Lower lobe of right lung (tissue), 2 donors: ENCODE measurements around the gene DYSF. TPM values are rescaled to one million over a fixed set of nuclear protein-coding genes. Genes with fewer than 3 reads are reported as not detected.

Source experiments
- ATAC-seq, 2 donors: fragments of 200-7000 bp; cut with Tn5 transposase; one replicate each; pipeline ENCODE4 v1.9.1; 2020 to 2022; ENCODE audit warnings: mild to moderate bottlenecking in 2 of 2, moderate library complexity in 2 of 2
- DNase-seq: peaks from one replicate; pipeline ENCODE4 v3.0.0-alpha.2; 2020
- H3K27ac ChIP-seq: fragments of 200-600 bp; one replicate; pipeline ENCODE4 v1.8.0; 2022
- H3K27me3 ChIP-seq: fragments of 200-600 bp; one replicate; pipeline ENCODE4 v1.8.0; 2022; ENCODE audit warnings: low read depth
- H3K36me3 ChIP-seq: fragments of 200-600 bp; one replicate; pipeline ENCODE4 v1.8.0; 2022; ENCODE audit warnings: mild to moderate bottlenecking
- H3K4me1 ChIP-seq: fragments of 200-600 bp; one replicate; pipeline ENCODE4 v1.8.0; 2022
- H3K4me3 ChIP-seq: fragments of 200-600 bp; one replicate; pipeline ENCODE4 v1.8.0; 2022; ENCODE audit warnings: mild to moderate bottlenecking
- H3K9me3 ChIP-seq: fragments of 200-600 bp; one replicate; pipeline ENCODE4 v1.8.0; 2022
- intact Hi-C: fragments of 100-400 bp; cut with DNase I; formaldehyde crosslinking; loops from one replicate; pipeline ENCODE4 v1.11.0; 2022
- total RNA-seq: library from RNA; stranded (reverse); fragmentation: NEBNext Ultra II Directional; extraction: Animal tissue kit (Norgen Biotek cat#: 25700); gene quantifications from one replicate; pipeline ENCODE4 v1.2.1, GENCODE V29; 2021
- TF ChIP-seq, protein P1 (sequence below): fragments of 200-600 bp; IDR thresholded peaks from one replicate; pipeline ENCODE4 v1.8.0; 2022; ENCODE audit warnings: antibody characterized with exemption, mild to moderate bottlenecking
- donor health status: DM: no; HTN: yes; CAD: no; lungs with severe emphysema.

DYSF gene
- total RNA-seq, 1 donor from 2014 or later = 41.2 TPM

- DNase-seq (no peak), ATAC-seq (no peak)
- intact Hi-C loops = loop anchor here (10.0 kb wide), 1 partner anchor 216 kb away; no protein-coding TSS in a partner anchor
- no peaks in the 10 kb centered on the region for H3K4me1 ChIP-seq
- H3K9me3 ChIP-seq = no peaks in the 10 kb centered on the region
- TF ChIP-seq, protein P1, sequence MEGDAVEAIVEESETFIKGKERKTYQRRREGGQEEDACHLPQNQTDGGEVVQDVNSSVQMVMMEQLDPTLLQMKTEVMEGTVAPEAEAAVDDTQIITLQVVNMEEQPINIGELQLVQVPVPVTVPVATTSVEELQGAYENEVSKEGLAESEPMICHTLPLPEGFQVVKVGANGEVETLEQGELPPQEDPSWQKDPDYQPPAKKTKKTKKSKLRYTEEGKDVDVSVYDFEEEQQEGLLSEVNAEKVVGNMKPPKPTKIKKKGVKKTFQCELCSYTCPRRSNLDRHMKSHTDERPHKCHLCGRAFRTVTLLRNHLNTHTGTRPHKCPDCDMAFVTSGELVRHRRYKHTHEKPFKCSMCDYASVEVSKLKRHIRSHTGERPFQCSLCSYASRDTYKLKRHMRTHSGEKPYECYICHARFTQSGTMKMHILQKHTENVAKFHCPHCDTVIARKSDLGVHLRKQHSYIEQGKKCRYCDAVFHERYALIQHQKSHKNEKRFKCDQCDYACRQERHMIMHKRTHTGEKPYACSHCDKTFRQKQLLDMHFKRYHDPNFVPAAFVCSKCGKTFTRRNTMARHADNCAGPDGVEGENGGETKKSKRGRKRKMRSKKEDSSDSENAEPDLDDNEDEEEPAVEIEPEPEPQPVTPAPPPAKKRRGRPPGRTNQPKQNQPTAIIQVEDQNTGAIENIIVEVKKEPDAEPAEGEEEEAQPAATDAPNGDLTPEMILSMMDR = no peak
- no peak overlapping the region for H3K4me3 ChIP-seq
- no peak overlapping the region for H3K27ac ChIP-seq
- H3K27me3 ChIP-seq = no peaks in the 10 kb centered on the region
- H3K36me3 ChIP-seq = peaks cover 5% of the 10 kb centered on the region
Measured at GRCh38 chr2:71510938-71511337, 57.6 kb downstream of the DYSF start.

GRCh38 chr2:71511776-71512175, 58.4 kb downstream of the DYSF start:
- ATAC-seq (no peak), DNase-seq (no peak)
- Histone ChIP-seq H3K27me3 (no peaks in the 10 kb centered on the region), H3K36me3 (peaks cover 12% of the 10 kb centered on the region), H3K4me1 (no peaks in the 10 kb centered on the region), H3K9me3 (no peaks in the 10 kb centered on the region), H3K4me3 (no peak overlapping the region), H3K27ac (no peak overlapping the region)
- intact Hi-C loops = loop anchor here (10.0 kb wide), 1 partner anchor 217 kb away; no protein-coding TSS in a partner anchor
- TF ChIP-seq, protein P1 = no peak

DNA sequence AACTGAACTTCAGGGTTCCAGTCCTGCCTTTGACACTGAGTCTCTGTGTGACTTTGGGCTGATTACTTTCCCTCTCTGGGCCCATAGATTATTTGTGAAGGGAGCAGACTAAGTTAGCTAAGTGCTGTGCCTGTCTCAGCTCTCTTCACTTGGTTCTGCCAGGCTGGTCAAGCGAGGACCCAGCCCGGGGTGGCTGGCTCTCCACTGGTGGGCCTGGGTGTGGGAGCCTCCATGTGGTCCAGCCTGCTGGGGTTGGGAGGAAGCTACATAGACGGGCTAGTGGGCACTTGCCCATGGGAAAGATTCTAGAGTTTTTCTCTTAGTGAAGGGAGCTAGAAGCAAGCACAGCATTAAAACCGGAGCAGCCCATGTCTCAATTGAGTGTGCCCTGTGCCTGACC, 59.0 kb downstream of the DYSF start:
- DNase-seq = no peak
- no peak for ATAC-seq
- peaks cover 12% of the 10 kb centered on the region for H3K36me3 ChIP-seq
- TF ChIP-seq, protein P1 = no peak
- no peaks in the 10 kb centered on the region for H3K9me3 ChIP-seq
- H3K27ac ChIP-seq = no peak overlapping the region
- no peaks in the 10 kb centered on the region for H3K27me3 ChIP-seq
- no peak overlapping the region for H3K4me3 ChIP-seq
- intact Hi-C loops = loop anchor here (10.0 kb wide), 1 partner anchor 218 kb away; no protein-coding TSS in a partner anchor
- H3K4me1 ChIP-seq = no peaks in the 10 kb centered on the region

- intact Hi-C loops = loop anchor here (10.0 kb wide), 1 partner anchor 218 kb away; no protein-coding TSS in a partner anchor
- DNase-seq = no peak
Measured at GRCh38 chr2:71513096-71513495, 59.7 kb downstream of the DYSF start.

GRCh38 chr2:71513721-71514120, 60.4 kb downstream of the DYSF start:
- ATAC-seq (no peak), DNase-seq (no peak)
- TF ChIP-seq, protein P1 = no peak
- no peak overlapping the region for H3K4me3 ChIP-seq
- H3K27ac ChIP-seq = no peak overlapping the region
- H3K9me3 ChIP-seq = no peaks in the 10 kb centered on the region
- no peaks in the 10 kb centered on the region for H3K4me1 ChIP-seq
- intact Hi-C loops = loop anchor here (10.0 kb wide), 1 partner anchor 219 kb away; no protein-coding TSS in a partner anchor
- peaks cover 12% of the 10 kb centered on the region for H3K36me3 ChIP-seq
- H3K27me3 ChIP-seq = no peaks in the 10 kb centered on the region

More at GRCh38 chr2:71513096-71513495, 59.7 kb downstream of the DYSF start:
- H3K27ac ChIP-seq = no peak overlapping the region
- ATAC-seq = no peak
- TF ChIP-seq, protein P1 = no peak
- no peaks in the 10 kb centered on the region for H3K9me3 ChIP-seq
- peaks cover 12% of the 10 kb centered on the region for H3K36me3 ChIP-seq
- no peaks in the 10 kb centered on the region for H3K27me3 ChIP-seq
- no peaks in the 10 kb centered on the region for H3K4me1 ChIP-seq
- H3K4me3 ChIP-seq = no peak overlapping the region
